Smooth muscle cell (in vitro differentiated cells): ENCODE measurements around the gene PSMC6. TPM values are rescaled to one million over a fixed set of nuclear protein-coding genes. Genes with fewer than 3 reads are reported as not detected.
A peak's percentile ranks its signal among the peaks of the same experiment; 100 is the strongest.

Source experiments
- DNase-seq: peaks from one replicate; lab custom pipeline; 2025; ENCODE audit not compliant: unreplicated experiment; lab: John Stamatoyannopoulos, UW
- H2AFZ ChIP-seq: fragments of 200-600 bp; sonication (generic); 2 replicates; pipeline ENCODE4 v1.6.0; 2016; ENCODE audit warnings: antibody characterized with exemption, low read depth, mild to moderate bottlenecking
- H3F3A ChIP-seq: fragments of 200-600 bp; sonication (generic); 2 replicates; pipeline ENCODE4 v1.6.0; 2017; ENCODE audit warnings: antibody characterized with exemption, low read depth
- H3K27ac ChIP-seq: fragments of 200-600 bp; sonication (generic); 2 replicates; pipeline ENCODE4 v1.5.1; 2016; ENCODE audit warnings: low read depth, mild to moderate bottlenecking
- H3K27me3 ChIP-seq: fragments of 200-600 bp; sonication (generic); 2 replicates; pipeline ENCODE4 v1.6.1; 2016; ENCODE audit warnings: low read depth, mild to moderate bottlenecking
- H3K36me3 ChIP-seq: fragments of 200-600 bp; sonication (generic); 2 replicates; pipeline ENCODE4 v1.5.1; 2016; ENCODE audit warnings: low read depth
- H3K4me1 ChIP-seq: fragments of 200-600 bp; sonication (generic); 2 replicates; pipeline ENCODE4 v1.5.1; 2016; ENCODE audit warnings: low read depth
- H3K4me2 ChIP-seq: fragments of 200-600 bp; sonication (generic); 2 replicates; pipeline ENCODE4 v1.6.0; 2016; ENCODE audit warnings: mild to moderate bottlenecking
- H3K4me3 ChIP-seq: fragments of 200-600 bp; sonication (generic); 2 replicates; pipeline ENCODE4 v1.5.1; 2016; ENCODE audit warnings: mild to moderate bottlenecking
- H3K79me2 ChIP-seq: fragments of 200-600 bp; sonication (generic); 2 replicates; pipeline ENCODE4 v1.6.0; 2016; ENCODE audit warnings: low read depth, mild to moderate bottlenecking
- H3K9ac ChIP-seq: fragments of 200-600 bp; sonication (generic); 2 replicates; pipeline ENCODE4 v1.6.0; 2016; ENCODE audit warnings: low read depth
- H3K9me3 ChIP-seq: fragments of 200-600 bp; sonication (generic); replicated peaks from 2 replicates; pipeline ENCODE4 v1.5.1; 2016; ENCODE audit warnings: low read depth
- H4K20me1 ChIP-seq: fragments of 200-600 bp; sonication (generic); 2 replicates; pipeline ENCODE4 v1.6.0; 2016; ENCODE audit warnings: low read depth
- WGBS: methylation state at CpG from one replicate; pipeline ENCODE4 v1.1.7; 2016; ENCODE audit warnings: low lambda C conversion rate; 5-methylcytosine and 5-hydroxymethylcytosine counted together
- polyA plus RNA-seq: library from polyadenylated mRNA; unstranded; fragments of >200 nt; fragmentation: Nextera tagmentation; extraction: Ambion mirVana; gene quantifications from 2 replicates; pipeline ENCODE4 v1.2.1, GENCODE V29; 2016
- total RNA-seq: library from RNA; depleted of rRNA; stranded (reverse); fragments of >200 nt; gene quantifications from 2 replicates; pipeline ENCODE4 v1.2.3, GENCODE V29; 2014
- TF ChIP-seq, protein P1 (sequence below): fragments of 200-600 bp; sonication (generic); IDR thresholded peaks from 2 replicates; pipeline ENCODE4 v1.5.1; 2017; ENCODE audit warnings: borderline replicate concordance, mild to moderate bottlenecking, antibody characterized with exemption; ENCODE audit not compliant: insufficient read depth, poor library complexity, severe bottlenecking

The PSMC6 gene
- total and polyA plus RNA-seq, 2 experiments from 2014 or later, result 90.9 to 138 TPM

DNA sequence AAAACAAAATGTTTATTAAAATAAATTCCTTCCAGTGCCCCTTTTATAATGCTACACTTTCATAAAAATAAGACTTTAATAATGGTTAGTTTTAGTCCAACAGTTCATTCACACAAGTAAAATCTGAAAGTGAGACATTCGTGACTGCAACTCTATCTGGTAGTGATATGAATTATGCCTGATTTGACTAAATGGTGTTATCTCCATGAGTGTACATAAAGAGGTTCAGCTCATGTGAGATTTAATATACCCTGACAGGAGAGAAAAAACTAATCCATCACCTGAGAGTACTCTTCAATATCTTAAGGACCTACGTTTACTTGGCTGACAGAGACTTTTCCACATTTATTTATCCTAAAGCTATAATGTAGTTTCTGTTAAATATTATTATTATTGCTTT, 45.7 kb upstream of the PSMC6 start:
- no peaks in the 10 kb centered on the region for H3K9me3 ChIP-seq
- no peaks in the 10 kb centered on the region for H3K4me1 ChIP-seq
- no peaks in the 10 kb centered on the region for H3F3A ChIP-seq
- no peak overlapping the region for H3K4me2 ChIP-seq
- no peak overlapping the region for H3K9ac ChIP-seq
- no peak overlapping the region for H3K27ac ChIP-seq
- no peak overlapping the region for H3K4me3 ChIP-seq
- no peak for DNase-seq
- 100% methylated on average over 2 of the region's 2 CpGs for WGBS
- no peak overlapping the region for H2AFZ ChIP-seq
- H3K27me3 ChIP-seq, result no peaks in the 10 kb centered on the region
- TF ChIP-seq, protein P1, sequence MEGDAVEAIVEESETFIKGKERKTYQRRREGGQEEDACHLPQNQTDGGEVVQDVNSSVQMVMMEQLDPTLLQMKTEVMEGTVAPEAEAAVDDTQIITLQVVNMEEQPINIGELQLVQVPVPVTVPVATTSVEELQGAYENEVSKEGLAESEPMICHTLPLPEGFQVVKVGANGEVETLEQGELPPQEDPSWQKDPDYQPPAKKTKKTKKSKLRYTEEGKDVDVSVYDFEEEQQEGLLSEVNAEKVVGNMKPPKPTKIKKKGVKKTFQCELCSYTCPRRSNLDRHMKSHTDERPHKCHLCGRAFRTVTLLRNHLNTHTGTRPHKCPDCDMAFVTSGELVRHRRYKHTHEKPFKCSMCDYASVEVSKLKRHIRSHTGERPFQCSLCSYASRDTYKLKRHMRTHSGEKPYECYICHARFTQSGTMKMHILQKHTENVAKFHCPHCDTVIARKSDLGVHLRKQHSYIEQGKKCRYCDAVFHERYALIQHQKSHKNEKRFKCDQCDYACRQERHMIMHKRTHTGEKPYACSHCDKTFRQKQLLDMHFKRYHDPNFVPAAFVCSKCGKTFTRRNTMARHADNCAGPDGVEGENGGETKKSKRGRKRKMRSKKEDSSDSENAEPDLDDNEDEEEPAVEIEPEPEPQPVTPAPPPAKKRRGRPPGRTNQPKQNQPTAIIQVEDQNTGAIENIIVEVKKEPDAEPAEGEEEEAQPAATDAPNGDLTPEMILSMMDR, result no peak
- H4K20me1 ChIP-seq, result no peaks in the 10 kb centered on the region
- peaks cover 12% of the 10 kb centered on the region for H3K36me3 ChIP-seq
- H3K79me2 ChIP-seq, result no peaks in the 10 kb centered on the region

DNA sequence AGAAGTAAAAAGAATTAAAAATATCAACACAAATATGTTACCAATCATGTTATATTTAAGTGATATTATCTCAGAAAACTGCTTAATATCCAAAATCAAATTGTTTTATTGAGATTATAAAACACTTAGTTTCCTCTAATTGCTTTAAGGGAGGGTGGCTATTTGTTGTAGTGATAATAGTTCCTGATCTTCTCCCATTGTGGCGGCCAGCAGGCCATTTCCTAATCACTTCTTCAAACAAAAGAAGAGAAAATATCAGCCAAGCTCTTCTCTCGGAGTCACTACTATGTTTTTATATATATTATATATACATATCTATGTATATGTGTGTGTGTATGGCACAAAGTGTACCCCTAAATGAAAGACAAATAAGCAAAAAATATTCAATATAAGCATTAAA, 43.1 kb upstream of the PSMC6 start:
- Histone ChIP-seq H3K4me1 (no peaks in the 10 kb centered on the region), H3K4me3 (no peak overlapping the region), H4K20me1 (no peaks in the 10 kb centered on the region), H3K4me2 (no peak overlapping the region), H3K9me3 (no peaks in the 10 kb centered on the region), H3K79me2 (no peaks in the 10 kb centered on the region), H3K36me3 (peaks cover 15% of the 10 kb centered on the region), H3F3A (no peaks in the 10 kb centered on the region), H2AFZ (no peak overlapping the region), H3K27ac (no peak overlapping the region), H3K27me3 (no peaks in the 10 kb centered on the region), H3K9ac (no peak overlapping the region)
- DNase-seq, result no peak
- WGBS, result 97% methylated on average over 2 of the region's 2 CpGs
- TF ChIP-seq, protein P1, result no peak

DNA sequence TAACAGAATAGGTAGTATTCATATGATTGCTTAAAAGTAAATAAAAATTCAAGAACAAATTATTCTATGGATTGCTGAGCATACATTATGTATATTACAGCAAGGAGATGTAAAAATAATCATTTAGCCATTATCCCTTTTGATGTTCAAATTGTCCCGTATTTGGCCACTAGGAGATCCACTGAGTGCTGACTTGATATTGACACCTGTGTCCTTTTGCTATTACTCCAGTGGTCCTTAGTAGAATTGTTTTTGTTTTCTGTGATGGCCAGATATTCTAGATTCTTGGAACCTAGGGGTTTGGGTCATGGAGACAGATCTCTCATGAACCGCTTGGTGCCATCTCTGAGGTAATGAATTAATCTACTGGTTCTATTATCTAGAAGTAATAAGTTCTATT, 28.4 kb upstream of the PSMC6 start:
- Histone ChIP-seq H3K36me3 (peaks cover 9% of the 10 kb centered on the region), H3K4me1 (no peaks in the 10 kb centered on the region), H3K4me3 (no peak overlapping the region), H3F3A (no peaks in the 10 kb centered on the region), H3K27me3 (no peaks in the 10 kb centered on the region), H3K4me2 (no peak overlapping the region), H3K9me3 (no peaks in the 10 kb centered on the region), H3K27ac (no peak overlapping the region), H4K20me1 (peaks cover 49% of the 10 kb centered on the region), H3K9ac (no peak overlapping the region), H3K79me2 (peaks cover 14% of the 10 kb centered on the region), H2AFZ (no peak overlapping the region)
- 96% methylated on average over 2 of the region's 2 CpGs for WGBS
- DNase-seq, result no peak
- TF ChIP-seq, protein P1, result peak; percentile 7

DNA sequence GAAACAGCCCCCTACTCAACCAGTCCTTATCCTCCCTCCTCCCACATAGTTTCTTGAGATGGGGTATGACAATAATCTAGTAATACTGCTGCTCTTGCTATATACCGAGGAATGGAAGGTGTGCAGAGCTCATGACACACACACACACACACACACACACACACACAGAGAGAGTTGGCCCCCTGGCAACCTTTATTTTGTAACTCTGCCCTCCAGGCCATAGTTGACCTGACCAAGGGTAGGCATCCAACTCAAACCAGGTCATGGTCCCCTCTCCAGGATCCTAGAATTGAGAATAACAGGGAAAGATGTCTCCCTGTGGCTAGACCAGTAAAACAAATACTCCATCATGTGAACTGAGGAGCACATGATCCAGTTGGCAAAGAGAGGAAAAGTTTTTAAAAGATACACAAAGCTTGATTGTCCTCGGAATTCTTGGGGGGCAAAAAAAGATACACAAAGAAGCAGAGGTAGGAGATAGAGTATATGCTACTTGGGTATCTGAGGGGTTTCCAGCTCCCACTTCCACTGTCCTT, 22.9 kb upstream of the PSMC6 start:
- peaks cover 94% of the 10 kb centered on the region for H4K20me1 ChIP-seq
- whole genome bisulfite sequencing, result 90% methylated on average over 2 of the region's 2 CpGs
- H3K4me2 ChIP-seq, result no peak overlapping the region
- DNase-seq, result no peak
- H3K27ac ChIP-seq, result no peak overlapping the region
- no peak overlapping the region for H2AFZ ChIP-seq
- H3K36me3 ChIP-seq, result peaks cover 6% of the 10 kb centered on the region
- H3K27me3 ChIP-seq, result no peaks in the 10 kb centered on the region
- H3K4me1 ChIP-seq, result no peaks in the 10 kb centered on the region
- no peak overlapping the region for H3K4me3 ChIP-seq
- TF ChIP-seq, protein P1, result no peak
- H3K79me2 ChIP-seq, result peaks cover 64% of the 10 kb centered on the region
- no peaks in the 10 kb centered on the region for H3F3A ChIP-seq
- no peak overlapping the region for H3K9ac ChIP-seq
- no peaks in the 10 kb centered on the region for H3K9me3 ChIP-seq
